ENCODE measurements around the gene MAP3K4. TPM values are rescaled to one million over a fixed set of nuclear protein-coding genes. Genes with fewer than 3 reads are reported as not detected.
"Not testable (repeated sequence)": the region's sequence is repeated elsewhere in the genome, so short reads cannot be mapped to it uniquely, and the experiment has no call there.

Gene MAP3K4
- total RNA-seq, 1 donor from 2014 or later, result 47.2 TPM

DNA sequence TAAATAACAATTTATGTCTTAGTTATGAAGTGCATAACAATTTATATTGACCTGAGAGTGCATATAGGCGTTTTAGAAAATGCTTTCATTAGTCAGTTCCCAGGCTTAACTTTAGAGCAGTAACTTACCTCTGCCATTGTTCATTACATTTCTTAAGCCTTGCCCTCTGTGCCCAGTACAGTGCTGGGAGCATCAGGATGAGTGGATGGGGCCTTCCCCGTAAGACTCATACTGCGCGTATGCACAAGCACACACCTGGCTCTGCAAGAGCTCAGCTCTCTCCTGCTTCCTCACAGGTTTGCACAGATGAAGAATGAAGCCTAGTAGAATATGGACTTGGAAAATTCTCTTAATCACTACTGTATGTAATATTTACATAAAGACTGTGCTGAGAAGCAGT lies 125.0 kb downstream of the MAP3K4 start:
- H3K36me3 ChIP-seq, result peaks cover 65% of the 10 kb centered on the region
- H3K27ac ChIP-seq, result no peak overlapping the region
- H3K4me3 ChIP-seq, result no peak overlapping the region
- no peaks in the 10 kb centered on the region for H3K4me1 ChIP-seq
- no peaks in the 10 kb centered on the region for H3K27me3 ChIP-seq (ENCODE audit: low read depth)
- DNase-seq (no peak), ATAC-seq (no peak)
- TF ChIP-seq, protein P1, sequence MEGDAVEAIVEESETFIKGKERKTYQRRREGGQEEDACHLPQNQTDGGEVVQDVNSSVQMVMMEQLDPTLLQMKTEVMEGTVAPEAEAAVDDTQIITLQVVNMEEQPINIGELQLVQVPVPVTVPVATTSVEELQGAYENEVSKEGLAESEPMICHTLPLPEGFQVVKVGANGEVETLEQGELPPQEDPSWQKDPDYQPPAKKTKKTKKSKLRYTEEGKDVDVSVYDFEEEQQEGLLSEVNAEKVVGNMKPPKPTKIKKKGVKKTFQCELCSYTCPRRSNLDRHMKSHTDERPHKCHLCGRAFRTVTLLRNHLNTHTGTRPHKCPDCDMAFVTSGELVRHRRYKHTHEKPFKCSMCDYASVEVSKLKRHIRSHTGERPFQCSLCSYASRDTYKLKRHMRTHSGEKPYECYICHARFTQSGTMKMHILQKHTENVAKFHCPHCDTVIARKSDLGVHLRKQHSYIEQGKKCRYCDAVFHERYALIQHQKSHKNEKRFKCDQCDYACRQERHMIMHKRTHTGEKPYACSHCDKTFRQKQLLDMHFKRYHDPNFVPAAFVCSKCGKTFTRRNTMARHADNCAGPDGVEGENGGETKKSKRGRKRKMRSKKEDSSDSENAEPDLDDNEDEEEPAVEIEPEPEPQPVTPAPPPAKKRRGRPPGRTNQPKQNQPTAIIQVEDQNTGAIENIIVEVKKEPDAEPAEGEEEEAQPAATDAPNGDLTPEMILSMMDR (IDR thresholded peaks at IDR 0.05), result no peak
- H3K9me3 ChIP-seq, result peaks cover 3% of the 10 kb centered on the region
- intact Hi-C loops (cut with DNase I), result no loop called here

DNA sequence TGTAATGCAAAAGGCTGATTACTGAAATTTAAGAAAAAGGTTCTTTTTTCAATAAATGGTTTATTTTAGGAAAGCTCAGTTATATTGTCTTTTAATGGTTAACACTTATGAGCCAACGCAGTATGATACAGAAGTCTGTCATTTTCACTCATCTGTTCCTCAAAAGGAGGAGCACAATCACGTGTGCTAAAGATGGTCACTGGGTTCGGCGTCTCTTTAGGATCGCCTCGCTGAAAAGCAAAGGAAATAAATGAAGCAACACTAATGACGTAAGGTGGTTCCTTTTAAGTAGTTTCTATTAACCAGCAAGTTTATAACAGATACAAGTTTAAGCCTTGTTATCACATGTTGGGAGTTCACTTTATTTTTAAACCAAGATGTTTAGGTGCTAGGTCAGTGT lies 125.7 kb downstream of the MAP3K4 start:
- ATAC-seq, result peak; percentile 62 to 80
- intact Hi-C loops (cut with DNase I), result no loop called here
- DNase-seq, result no peak
- H3K9me3 ChIP-seq, result peaks cover 5% of the 10 kb centered on the region
- H3K4me1 ChIP-seq, result no peaks in the 10 kb centered on the region
- H3K36me3 ChIP-seq, result peaks cover 61% of the 10 kb centered on the region
- H3K27ac ChIP-seq, result no peak overlapping the region
- H3K27me3 ChIP-seq (ENCODE audit: low read depth), result no peaks in the 10 kb centered on the region
- TF ChIP-seq, protein P1 (IDR thresholded peaks at IDR 0.05), result no peak
- H3K4me3 ChIP-seq, result no peak overlapping the region

DNA sequence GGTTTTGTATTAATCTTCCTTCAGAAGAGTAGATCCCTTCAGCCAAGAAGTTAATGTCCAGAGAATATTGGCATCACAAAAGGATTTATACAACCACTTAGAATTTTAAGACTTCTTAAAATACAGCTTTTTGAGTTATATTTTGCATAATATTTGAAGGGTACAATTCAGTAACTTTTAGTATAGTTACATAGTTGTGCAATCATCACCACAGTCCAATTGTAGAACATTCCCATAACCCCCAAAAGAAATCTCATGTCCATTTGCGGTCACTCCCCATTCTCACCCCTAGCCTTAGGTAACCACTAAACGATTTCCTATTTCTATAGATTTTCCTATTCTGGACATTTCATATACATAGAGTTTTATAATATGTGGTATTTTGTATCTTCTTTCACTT lies 126.4 kb downstream of the MAP3K4 start:
- ATAC-seq (no peak), DNase-seq (no peak)
- no peaks in the 10 kb centered on the region for H3K4me1 ChIP-seq
- H3K36me3 ChIP-seq, result peaks cover 55% of the 10 kb centered on the region
- no peaks in the 10 kb centered on the region for H3K27me3 ChIP-seq (ENCODE audit: low read depth)
- intact Hi-C loops (cut with DNase I), result no loop called here
- TF ChIP-seq, protein P1 (IDR thresholded peaks at IDR 0.05), result no peak
- no peak overlapping the region for H3K27ac ChIP-seq
- peaks cover 12% of the 10 kb centered on the region for H3K9me3 ChIP-seq
- no peak overlapping the region for H3K4me3 ChIP-seq

DNA sequence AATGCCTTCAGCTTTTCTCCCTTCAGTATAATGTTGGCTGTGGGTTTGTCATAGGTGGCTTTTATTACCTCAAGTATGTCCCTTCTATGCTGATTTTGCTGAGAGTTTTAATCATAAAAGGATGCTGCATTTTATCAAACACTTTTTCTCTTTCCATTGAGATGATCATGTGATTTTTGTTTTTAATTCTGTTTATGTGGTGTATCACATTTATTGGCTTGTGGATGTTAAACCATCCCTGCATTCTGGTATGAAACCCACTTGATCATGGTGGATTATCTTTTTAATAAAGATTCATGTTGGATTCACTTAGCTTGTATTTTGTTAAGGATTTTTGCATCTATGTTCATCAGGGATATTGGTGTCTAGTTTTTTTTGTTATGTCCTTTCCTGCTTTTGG lies 131.8 kb downstream of the MAP3K4 start:
- H3K27ac ChIP-seq; ATAC-seq; H3K36me3 ChIP-seq; H3K4me3 ChIP-seq; DNase-seq; intact Hi-C loops (cut with DNase I); H3K4me1 ChIP-seq; H3K27me3 ChIP-seq (ENCODE audit: low read depth): not testable (repeated sequence)
- peaks cover 31% of the 10 kb centered on the region for H3K9me3 ChIP-seq

DNA sequence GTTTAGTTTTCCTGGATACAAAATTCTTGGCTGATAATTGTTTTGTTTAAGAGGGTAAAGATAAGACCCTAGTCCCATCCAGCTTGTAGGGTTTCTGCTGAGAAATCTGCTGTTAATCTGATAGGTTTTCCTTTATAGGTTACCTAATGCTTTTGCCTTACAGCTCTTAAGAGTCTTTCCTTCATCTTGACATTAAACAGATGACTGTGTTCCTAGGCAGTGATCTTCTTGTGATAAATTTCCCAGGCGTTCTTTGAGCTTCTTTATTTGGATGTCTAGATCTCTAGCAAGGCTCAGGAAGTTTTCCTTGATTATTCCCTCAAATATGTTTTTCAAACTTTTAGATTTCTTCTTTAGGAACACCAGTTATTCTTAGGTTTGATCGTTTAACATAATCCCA lies 134.0 kb downstream of the MAP3K4 start:
- Histone ChIP-seq H3K36me3 (peaks cover 9% of the 10 kb centered on the region), H3K4me1 (no peaks in the 10 kb centered on the region), H3K27ac (no peak overlapping the region), H3K27me3 (ENCODE audit: low read depth) (no peaks in the 10 kb centered on the region), H3K9me3 (peaks cover 28% of the 10 kb centered on the region), H3K4me3 (no peak overlapping the region)
- ATAC-seq (no peak), DNase-seq (no peak)
- intact Hi-C loops (cut with DNase I), result no loop called here
- TF ChIP-seq, protein P1 (IDR thresholded peaks at IDR 0.05), result no peak

DNA sequence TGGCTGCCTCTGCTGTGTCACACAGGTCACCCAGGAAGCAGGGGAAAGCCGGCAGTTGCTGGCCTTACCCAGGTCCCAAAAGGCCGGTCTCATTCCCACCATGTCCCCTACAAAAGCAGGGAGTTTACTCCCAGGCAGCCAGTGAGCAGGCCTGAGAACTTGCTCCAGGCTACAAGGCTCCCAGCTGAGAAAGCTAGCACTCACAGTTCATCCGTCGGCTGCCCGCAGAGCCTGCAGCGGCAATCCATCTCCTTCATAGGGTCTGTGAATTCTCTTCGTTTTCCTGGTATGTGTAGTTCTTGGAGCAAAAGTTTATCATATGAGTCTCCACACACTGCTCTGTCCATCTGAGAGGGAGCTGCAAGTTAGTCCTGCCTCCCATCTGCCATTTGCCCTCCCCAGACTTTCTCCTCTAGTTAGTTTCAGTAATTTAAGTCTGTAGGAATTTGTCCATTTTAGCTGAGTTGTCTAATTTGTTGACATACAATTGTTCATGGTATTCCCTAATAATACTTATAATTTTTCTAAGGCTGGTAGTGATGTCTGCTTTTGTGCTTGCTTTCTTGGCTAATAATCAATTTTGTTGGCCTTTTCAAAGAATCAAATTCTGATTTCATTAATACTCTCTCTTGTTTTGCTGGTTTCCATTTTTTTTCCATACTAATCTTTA lies 135.6 kb downstream of the MAP3K4 start:
- Histone ChIP-seq H3K36me3 (peaks cover 10% of the 10 kb centered on the region), H3K9me3 (peaks cover 26% of the 10 kb centered on the region), H3K27me3 (ENCODE audit: low read depth) (no peaks in the 10 kb centered on the region), H3K27ac (no peak overlapping the region), H3K4me3 (no peak overlapping the region), H3K4me1 (no peaks in the 10 kb centered on the region)
- TF ChIP-seq, protein P1 (IDR thresholded peaks at IDR 0.05), result no peak
- DNase-seq (no peak), ATAC-seq (no peak)
- intact Hi-C loops (cut with DNase I), result no loop called here

Data from lower lobe of right lung (tissue), 2 donors.